ENCODE results near the gene MBP. TPM values are rescaled to one million over a fixed set of nuclear protein-coding genes. Genes with fewer than 3 reads are reported as not detected.

MBP gene
- total RNA-seq, 1 experiment from 2014 or later: 88.8 TPM

DNA sequence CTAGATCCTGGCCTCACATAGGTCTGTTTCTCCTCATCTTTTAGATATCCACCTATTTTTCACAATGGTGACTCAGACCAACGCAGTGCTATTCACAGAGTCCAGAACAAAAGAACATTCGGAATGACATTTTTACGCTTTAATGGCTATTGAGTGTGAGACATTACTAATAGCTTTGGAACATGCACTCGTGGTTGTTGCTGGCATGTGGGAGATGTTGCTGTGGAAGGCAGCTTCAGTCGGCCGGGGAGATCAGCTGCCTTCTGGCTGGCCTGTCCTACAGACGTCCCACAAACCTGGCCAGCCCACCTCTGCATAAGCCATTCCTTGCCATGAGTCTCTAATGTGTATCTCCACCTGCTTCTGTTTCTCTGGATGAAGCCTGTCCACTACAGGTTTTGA lies 3.4 kb downstream of the MBP start:
- no TSS peak for BruUV-seq (replicated peaks)
- H3K9me3 ChIP-seq (ENCODE audit: control insufficient read depth, insufficient read depth, low read depth, low read length): no peaks in the 10 kb centered on the region
- in situ Hi-C loops (cut with HindIII; ENCODE audit: low pct_unique_long_range_greater_than_20kb, low sequenced_read_pairs) (no loop called here), intact Hi-C loops (cut with micrococcal nuclease; ENCODE audit: unreplicated experiment) (no loop called here)
- CTCF ChIA-PET: no interaction called here
- H3K36me3 ChIP-seq (ENCODE audit: control insufficient read depth, insufficient read depth, low read length): no peaks in the 10 kb centered on the region
- H3K4me3 ChIP-seq (ENCODE audit: low read depth in 2 of 2, low read length in 2 of 2): peak overlapping the region; percentile 7 to 86; a peak in 3 of 4 replicates
- peaks cover 74% of the 10 kb centered on the region for H3K4me1 ChIP-seq (ENCODE audit: control insufficient read depth, insufficient read depth, low read length)
- POLR2A ChIA-PET: no interaction called here
- DNase-seq (ENCODE audit: low read depth, low spot score): no peak
- no peak for ATAC-seq
- H3K27ac ChIP-seq (ENCODE audit: low read length): peak overlapping the region; percentile 97
- no peak for TF ChIP-seq TCF7L2 (IDR thresholded peaks at IDR 0.05; ENCODE audit: low read depth, low read length)
- TF ChIP-seq, protein P1, sequence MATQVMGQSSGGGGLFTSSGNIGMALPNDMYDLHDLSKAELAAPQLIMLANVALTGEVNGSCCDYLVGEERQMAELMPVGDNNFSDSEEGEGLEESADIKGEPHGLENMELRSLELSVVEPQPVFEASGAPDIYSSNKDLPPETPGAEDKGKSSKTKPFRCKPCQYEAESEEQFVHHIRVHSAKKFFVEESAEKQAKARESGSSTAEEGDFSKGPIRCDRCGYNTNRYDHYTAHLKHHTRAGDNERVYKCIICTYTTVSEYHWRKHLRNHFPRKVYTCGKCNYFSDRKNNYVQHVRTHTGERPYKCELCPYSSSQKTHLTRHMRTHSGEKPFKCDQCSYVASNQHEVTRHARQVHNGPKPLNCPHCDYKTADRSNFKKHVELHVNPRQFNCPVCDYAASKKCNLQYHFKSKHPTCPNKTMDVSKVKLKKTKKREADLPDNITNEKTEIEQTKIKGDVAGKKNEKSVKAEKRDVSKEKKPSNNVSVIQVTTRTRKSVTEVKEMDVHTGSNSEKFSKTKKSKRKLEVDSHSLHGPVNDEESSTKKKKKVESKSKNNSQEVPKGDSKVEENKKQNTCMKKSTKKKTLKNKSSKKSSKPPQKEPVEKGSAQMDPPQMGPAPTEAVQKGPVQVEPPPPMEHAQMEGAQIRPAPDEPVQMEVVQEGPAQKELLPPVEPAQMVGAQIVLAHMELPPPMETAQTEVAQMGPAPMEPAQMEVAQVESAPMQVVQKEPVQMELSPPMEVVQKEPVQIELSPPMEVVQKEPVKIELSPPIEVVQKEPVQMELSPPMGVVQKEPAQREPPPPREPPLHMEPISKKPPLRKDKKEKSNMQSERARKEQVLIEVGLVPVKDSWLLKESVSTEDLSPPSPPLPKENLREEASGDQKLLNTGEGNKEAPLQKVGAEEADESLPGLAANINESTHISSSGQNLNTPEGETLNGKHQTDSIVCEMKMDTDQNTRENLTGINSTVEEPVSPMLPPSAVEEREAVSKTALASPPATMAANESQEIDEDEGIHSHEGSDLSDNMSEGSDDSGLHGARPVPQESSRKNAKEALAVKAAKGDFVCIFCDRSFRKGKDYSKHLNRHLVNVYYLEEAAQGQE (IDR thresholded peaks at IDR 0.05; ENCODE audit: insufficient read depth in 1 of 2, low read depth in 2 of 2, low read length in 1 of 2): no peak
- TF ChIP-seq, protein P2, sequence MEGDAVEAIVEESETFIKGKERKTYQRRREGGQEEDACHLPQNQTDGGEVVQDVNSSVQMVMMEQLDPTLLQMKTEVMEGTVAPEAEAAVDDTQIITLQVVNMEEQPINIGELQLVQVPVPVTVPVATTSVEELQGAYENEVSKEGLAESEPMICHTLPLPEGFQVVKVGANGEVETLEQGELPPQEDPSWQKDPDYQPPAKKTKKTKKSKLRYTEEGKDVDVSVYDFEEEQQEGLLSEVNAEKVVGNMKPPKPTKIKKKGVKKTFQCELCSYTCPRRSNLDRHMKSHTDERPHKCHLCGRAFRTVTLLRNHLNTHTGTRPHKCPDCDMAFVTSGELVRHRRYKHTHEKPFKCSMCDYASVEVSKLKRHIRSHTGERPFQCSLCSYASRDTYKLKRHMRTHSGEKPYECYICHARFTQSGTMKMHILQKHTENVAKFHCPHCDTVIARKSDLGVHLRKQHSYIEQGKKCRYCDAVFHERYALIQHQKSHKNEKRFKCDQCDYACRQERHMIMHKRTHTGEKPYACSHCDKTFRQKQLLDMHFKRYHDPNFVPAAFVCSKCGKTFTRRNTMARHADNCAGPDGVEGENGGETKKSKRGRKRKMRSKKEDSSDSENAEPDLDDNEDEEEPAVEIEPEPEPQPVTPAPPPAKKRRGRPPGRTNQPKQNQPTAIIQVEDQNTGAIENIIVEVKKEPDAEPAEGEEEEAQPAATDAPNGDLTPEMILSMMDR (IDR thresholded peaks at IDR 0.05): no peak
- no peak for TF ChIP-seq POLR2AphosphoS5 (IDR thresholded peaks at IDR 0.05; ENCODE audit: low read depth, low read length)
- no peak for TF ChIP-seq SIN3A (IDR thresholded peaks at IDR 0.05; ENCODE audit: borderline replicate concordance, insufficient read depth, low read depth, low read length)
- no peaks in the 10 kb centered on the region for H3K27me3 ChIP-seq (ENCODE audit: control insufficient read depth, insufficient read depth, low read length)

GRCh38 chr18:77127769-77128671 lies 4.6 kb downstream of the MBP start:
- peak overlapping the region; percentile 97 for H3K27ac ChIP-seq (ENCODE audit: low read length)
- H3K9me3 ChIP-seq (ENCODE audit: control insufficient read depth, insufficient read depth, low read depth, low read length): no peaks in the 10 kb centered on the region
- CTCF ChIA-PET: interaction anchor here (0.6 kb wide), 1 partner anchor 83 kb away, joined by 4 read pairs; no protein-coding TSS in a partner anchor
- no peaks in the 10 kb centered on the region for H3K27me3 ChIP-seq (ENCODE audit: control insufficient read depth, insufficient read depth, low read length)
- POLR2A ChIA-PET: no interaction called here
- H3K4me3 ChIP-seq (ENCODE audit: low read depth in 2 of 2, low read length in 2 of 2): peak overlapping the region; percentile 0 to 46
- H3K4me1 ChIP-seq (ENCODE audit: control insufficient read depth, insufficient read depth, low read length): peaks cover 74% of the 10 kb centered on the region
- BruUV-seq (replicated peaks): no TSS peak
- in situ Hi-C loops (cut with HindIII; ENCODE audit: low pct_unique_long_range_greater_than_20kb, low sequenced_read_pairs): no loop called here
- ATAC-seq (peak; percentile 26), DNase-seq (ENCODE audit: low read depth, low spot score) (peak; percentile 96)
- TF ChIP-seq, protein P1 (IDR thresholded peaks at IDR 0.05; ENCODE audit: insufficient read depth in 1 of 2, low read depth in 2 of 2, low read length in 1 of 2): no peak
- peak; percentile 80 for TF ChIP-seq POLR2AphosphoS5 (IDR thresholded peaks at IDR 0.05; ENCODE audit: low read depth, low read length)
- TF ChIP-seq, protein P2 (IDR thresholded peaks at IDR 0.05): no peak
- 0 out of 2 replicates have a peak, but pooled peaks have one; percentile 58 for TF ChIP-seq TCF7L2 (IDR thresholded peaks at IDR 0.05; ENCODE audit: low read depth, low read length)
- no peak for TF ChIP-seq SIN3A (IDR thresholded peaks at IDR 0.05; ENCODE audit: borderline replicate concordance, insufficient read depth, low read depth, low read length)
- no peaks in the 10 kb centered on the region for H3K36me3 ChIP-seq (ENCODE audit: control insufficient read depth, insufficient read depth, low read length)
- intact Hi-C loops (cut with micrococcal nuclease; ENCODE audit: unreplicated experiment): no loop called here
